Measurements from ENCODE around the gene ACTG2.

GRCh38 chr2:73920577-73921545 lies 28.1 kb downstream of the ACTG2 start:
- TF ChIP-seq CTCF (IDR thresholded peaks at IDR 0.05; ENCODE audit: low read length), result peak; percentile 31
- TF ChIP-seq EZH2 (optimal IDR thresholded peaks at IDR 0.05; ENCODE audit: low read depth, low read length), result no peak
- TF ChIP-seq EZH2phosphoT487 (IDR thresholded peaks at IDR 0.05; ENCODE audit: low read length), result no peak

Data from MM.1S (cell line).